ENCODE measurements around the gene MEFV. TPM values are rescaled to one million over a fixed set of nuclear protein-coding genes. Genes with fewer than 3 reads are reported as not detected.
"Not testable (repeated sequence)": the region's sequence is repeated elsewhere in the genome, so short reads cannot be mapped to it uniquely, and the experiment has no call there.

MEFV gene
- total RNA-seq, 1 donor from 2014 or later = 13.5 TPM

- TF ChIP-seq, protein P1, sequence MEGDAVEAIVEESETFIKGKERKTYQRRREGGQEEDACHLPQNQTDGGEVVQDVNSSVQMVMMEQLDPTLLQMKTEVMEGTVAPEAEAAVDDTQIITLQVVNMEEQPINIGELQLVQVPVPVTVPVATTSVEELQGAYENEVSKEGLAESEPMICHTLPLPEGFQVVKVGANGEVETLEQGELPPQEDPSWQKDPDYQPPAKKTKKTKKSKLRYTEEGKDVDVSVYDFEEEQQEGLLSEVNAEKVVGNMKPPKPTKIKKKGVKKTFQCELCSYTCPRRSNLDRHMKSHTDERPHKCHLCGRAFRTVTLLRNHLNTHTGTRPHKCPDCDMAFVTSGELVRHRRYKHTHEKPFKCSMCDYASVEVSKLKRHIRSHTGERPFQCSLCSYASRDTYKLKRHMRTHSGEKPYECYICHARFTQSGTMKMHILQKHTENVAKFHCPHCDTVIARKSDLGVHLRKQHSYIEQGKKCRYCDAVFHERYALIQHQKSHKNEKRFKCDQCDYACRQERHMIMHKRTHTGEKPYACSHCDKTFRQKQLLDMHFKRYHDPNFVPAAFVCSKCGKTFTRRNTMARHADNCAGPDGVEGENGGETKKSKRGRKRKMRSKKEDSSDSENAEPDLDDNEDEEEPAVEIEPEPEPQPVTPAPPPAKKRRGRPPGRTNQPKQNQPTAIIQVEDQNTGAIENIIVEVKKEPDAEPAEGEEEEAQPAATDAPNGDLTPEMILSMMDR (IDR thresholded peaks at IDR 0.05) = no peak
- Histone ChIP-seq H3K9me3 (no peaks in the 10 kb centered on the region), H3K36me3 (no peaks in the 10 kb centered on the region), H3K27me3 (ENCODE audit: low read depth) (peaks cover 37% of the 10 kb centered on the region), H3K27ac (no peak overlapping the region), H3K4me3 (no peak overlapping the region), H3K4me1 (no peaks in the 10 kb centered on the region)
- ATAC-seq (no peak), DNase-seq (no peak)
- intact Hi-C loops (cut with DNase I) = no loop called here
Observed at GRCh38 chr16:3198334-3199072, 57.9 kb downstream of the MEFV start.

GRCh38 chr16:3197694-3198333, 58.6 kb downstream of the MEFV start:
- H3K36me3 ChIP-seq; H3K9me3 ChIP-seq; H3K4me3 ChIP-seq; H3K4me1 ChIP-seq; DNase-seq; H3K27ac ChIP-seq; intact Hi-C loops (cut with DNase I); ATAC-seq: not testable (repeated sequence)
- H3K27me3 ChIP-seq (ENCODE audit: low read depth) = peaks cover 44% of the 10 kb centered on the region

DNA sequence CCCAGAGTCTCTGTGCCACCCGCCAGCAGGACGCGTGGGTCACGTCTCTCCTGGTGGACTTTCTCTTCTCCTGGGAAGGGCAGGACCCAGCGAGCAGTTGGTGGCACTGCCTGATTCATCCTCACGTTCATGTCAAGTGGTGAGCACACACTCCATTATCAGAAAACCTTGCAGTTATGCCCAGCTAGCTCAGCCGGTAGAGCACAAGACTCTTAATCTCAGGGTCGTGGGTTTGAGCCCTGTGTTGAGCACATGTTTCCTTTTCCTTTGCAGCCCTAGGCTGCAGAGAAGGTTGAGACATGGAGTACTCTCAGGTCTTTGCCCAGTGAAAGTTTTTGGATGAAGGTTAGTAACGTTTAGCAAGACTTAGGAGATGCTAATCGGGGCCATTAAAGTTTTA, 60.5 kb downstream of the MEFV start:
- ATAC-seq (no peak), DNase-seq (no peak)
- peaks cover 62% of the 10 kb centered on the region for H3K27me3 ChIP-seq (ENCODE audit: low read depth)
- H3K9me3 ChIP-seq = no peaks in the 10 kb centered on the region
- no peaks in the 10 kb centered on the region for H3K36me3 ChIP-seq
- no peak overlapping the region for H3K4me3 ChIP-seq
- H3K4me1 ChIP-seq = no peaks in the 10 kb centered on the region
- intact Hi-C loops (cut with DNase I) = no loop called here
- TF ChIP-seq, protein P1 (IDR thresholded peaks at IDR 0.05) = no peak
- no peak overlapping the region for H3K27ac ChIP-seq

DNA sequence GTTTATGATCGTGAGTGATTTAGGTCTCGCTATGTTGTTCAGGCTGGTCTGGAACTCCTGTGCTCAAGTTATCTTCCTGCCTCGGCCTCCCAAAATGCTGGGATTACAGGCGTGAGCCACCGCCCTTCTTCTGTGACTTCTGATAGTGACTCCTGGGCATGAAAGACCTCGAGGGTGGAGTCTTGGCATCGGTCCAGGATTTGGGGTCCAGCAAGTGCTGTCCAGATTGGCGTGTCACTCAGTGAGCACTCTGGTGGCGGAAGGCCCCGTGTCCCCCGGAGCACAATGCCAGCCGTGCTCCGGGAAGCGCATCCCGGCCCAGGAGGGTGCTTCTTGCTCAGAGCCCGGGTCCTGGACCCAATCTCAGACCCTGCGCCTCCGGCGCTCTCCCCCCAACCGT, 61.6 kb downstream of the MEFV start:
- Histone ChIP-seq H3K9me3 (no peaks in the 10 kb centered on the region), H3K27ac (no peak overlapping the region), H3K4me3 (no peak overlapping the region), H3K27me3 (ENCODE audit: low read depth) (peaks cover 74% of the 10 kb centered on the region), H3K36me3 (no peaks in the 10 kb centered on the region), H3K4me1 (peaks cover under 1% of the 10 kb centered on the region)
- intact Hi-C loops (cut with DNase I) = no loop called here
- TF ChIP-seq, protein P1 (IDR thresholded peaks at IDR 0.05) = no peak
- ATAC-seq (no peak), DNase-seq (no peak)

DNA sequence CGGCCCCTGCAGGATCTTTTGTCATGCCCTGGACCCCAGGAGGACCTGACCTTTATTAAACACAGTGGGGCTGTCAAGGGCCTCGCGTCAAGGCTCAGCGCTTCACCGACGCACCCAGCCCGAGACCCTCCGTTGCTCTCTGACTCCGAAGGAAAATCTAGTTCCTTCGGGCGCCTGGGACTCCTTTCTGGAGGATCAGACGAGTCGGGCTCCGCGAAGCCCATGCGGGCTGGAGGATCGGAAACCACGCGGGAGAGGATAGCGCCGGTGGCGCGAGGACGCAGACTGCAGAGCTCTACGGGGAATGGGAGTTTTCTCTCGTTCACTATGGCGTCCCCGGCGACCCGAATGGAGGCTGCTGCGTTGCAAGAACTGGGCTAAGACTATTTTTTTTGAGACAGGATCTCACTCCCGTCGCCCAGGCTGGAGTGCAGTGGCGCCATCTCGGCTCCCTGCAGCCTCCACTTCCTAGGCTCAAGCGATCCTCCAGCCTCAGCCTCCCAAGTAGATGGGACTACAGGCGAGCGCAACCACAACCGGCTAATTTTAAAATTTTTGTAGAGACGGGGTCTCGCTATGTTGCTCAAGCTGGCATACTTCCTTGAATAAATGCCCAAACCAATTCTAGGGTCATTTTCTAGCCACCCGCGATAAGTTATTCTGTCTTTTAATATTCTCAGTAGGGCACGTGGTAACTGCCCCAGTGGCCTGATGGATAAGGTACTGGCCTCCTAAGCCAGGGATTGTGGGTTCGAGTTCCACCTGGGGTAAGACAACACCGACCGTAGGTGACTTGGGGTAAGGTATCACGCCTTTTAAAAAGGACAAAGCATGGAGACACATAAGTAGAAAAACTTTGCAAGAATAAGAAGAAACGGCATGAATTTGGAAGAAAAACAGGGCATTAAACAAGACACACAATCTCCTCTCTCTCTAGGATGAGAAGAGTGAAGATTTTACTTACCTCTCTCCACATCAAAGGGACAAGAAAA, 62.9 kb downstream of the MEFV start:
- peaks cover 13% of the 10 kb centered on the region for H3K4me1 ChIP-seq
- intact Hi-C loops (cut with DNase I) = no loop called here
- H3K27ac ChIP-seq = no peak overlapping the region
- TF ChIP-seq, protein P1 (IDR thresholded peaks at IDR 0.05) = no peak
- ATAC-seq = no peak
- no peaks in the 10 kb centered on the region for H3K9me3 ChIP-seq
- peaks cover 87% of the 10 kb centered on the region for H3K27me3 ChIP-seq (ENCODE audit: low read depth)
- H3K36me3 ChIP-seq = no peaks in the 10 kb centered on the region
- no peak for DNase-seq
- H3K4me3 ChIP-seq = no peak overlapping the region
